ENCODE results near the gene RDH5.

RDH5 gene

DNA sequence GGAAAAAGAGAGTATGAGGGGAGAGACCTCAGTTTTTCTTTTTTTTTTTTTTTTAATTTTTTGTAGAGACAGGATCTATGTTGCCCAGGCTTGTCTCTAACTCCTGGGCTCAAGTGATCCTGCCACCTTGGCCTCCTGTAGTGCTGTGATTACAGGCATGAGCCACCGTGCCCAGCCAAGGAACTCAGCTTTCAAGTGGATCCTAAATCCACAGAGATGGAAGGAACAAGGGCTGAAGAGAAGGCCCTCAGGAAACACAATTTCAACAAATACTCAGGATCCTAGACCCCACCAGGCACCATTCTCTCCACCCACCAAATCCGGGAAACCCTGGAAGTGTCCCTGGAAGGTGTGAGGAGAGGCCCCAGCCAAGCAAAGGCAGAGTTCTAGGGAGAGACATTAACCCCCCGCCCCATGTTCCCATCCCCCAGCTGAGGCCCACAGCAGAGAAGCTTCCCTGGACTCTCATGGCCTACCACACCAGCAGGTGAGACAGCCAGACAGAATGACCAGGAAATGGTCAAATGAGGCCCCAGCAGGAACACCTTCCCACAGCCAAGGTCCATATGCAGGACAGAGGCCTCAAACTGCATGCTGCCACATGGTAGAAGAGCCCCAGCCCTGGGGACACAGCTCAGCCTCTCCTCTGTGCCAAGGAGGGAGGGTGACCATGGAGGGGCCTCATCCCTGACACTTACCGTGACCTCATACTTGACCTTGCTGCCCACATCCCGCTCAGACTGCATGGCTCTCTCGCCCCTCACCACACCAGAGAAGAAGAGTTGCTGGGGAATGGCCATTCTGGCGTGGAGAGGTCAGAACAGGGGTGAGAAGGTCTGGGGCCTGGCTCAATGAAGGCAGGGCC, 26.6 kb upstream of the RDH5 start:
- TF ChIP-seq, protein P1, sequence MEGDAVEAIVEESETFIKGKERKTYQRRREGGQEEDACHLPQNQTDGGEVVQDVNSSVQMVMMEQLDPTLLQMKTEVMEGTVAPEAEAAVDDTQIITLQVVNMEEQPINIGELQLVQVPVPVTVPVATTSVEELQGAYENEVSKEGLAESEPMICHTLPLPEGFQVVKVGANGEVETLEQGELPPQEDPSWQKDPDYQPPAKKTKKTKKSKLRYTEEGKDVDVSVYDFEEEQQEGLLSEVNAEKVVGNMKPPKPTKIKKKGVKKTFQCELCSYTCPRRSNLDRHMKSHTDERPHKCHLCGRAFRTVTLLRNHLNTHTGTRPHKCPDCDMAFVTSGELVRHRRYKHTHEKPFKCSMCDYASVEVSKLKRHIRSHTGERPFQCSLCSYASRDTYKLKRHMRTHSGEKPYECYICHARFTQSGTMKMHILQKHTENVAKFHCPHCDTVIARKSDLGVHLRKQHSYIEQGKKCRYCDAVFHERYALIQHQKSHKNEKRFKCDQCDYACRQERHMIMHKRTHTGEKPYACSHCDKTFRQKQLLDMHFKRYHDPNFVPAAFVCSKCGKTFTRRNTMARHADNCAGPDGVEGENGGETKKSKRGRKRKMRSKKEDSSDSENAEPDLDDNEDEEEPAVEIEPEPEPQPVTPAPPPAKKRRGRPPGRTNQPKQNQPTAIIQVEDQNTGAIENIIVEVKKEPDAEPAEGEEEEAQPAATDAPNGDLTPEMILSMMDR (IDR thresholded peaks at IDR 0.05; ENCODE audit: insufficient read depth, low read length, poor library complexity, severe bottlenecking) = no peak
- H3K27me3 ChIP-seq (replicated peaks; ENCODE audit: control insufficient read depth, insufficient read depth, low read length) = no peaks in the 10 kb centered on the region; the same call in 1 of the 2 replicates
- H3K36me3 ChIP-seq (ENCODE audit: control insufficient read depth, insufficient read depth, low read length) = no peaks in the 10 kb centered on the region
- no peak for DNase-seq (ENCODE audit: extremely low read depth, insufficient read length)
- no peak overlapping the region for H3K4me3 ChIP-seq (replicated peaks; ENCODE audit: low read depth, low read length)

DNA sequence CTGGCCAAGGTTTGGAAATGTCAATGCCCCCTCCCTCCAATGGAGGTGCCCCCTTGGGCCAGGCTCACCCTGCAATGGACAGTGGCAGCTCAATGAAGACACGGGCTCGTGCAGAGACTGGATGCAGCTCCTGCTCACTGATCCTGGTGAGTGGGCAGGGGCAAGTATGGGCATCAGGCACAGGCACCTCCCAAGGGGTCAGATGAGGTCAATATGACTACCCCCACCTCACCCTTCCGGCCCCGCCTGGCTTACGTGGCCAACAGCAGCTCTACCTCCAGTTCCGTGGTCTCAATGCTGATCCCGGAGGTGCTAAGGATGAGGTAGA, 26.0 kb upstream of the RDH5 start:
- H3K36me3 ChIP-seq (ENCODE audit: control insufficient read depth, insufficient read depth, low read length) = no peaks in the 10 kb centered on the region
- TF ChIP-seq, protein P1 (IDR thresholded peaks at IDR 0.05; ENCODE audit: insufficient read depth, low read length, poor library complexity, severe bottlenecking) = no peak
- no peak for DNase-seq (ENCODE audit: extremely low read depth, insufficient read length)
- H3K4me3 ChIP-seq (replicated peaks; ENCODE audit: low read depth, low read length) = no peak overlapping the region
- peaks cover 2% of the 10 kb centered on the region; the same call in 1 of the 2 replicates for H3K27me3 ChIP-seq (replicated peaks; ENCODE audit: control insufficient read depth, insufficient read depth, low read length)

DNA sequence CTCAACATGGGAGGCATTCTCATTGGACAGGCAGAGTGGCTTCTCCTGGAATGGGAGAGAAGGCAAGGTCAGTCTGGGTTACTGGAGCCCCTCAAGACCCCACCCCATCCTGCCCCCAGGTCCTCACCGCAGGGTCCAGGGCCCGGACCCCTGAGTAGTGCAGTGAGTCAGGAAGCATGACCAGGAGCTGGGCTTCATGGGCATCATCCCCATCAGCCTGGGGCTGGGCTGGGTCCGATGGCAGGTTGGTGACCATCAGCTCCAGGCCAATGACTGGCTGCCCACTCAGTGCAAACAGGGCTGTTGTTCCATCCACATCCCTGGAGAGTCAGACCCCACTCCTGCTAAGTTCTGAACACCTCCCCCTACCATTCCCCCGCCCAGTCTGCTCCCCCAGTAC, 25.5 kb upstream of the RDH5 start:
- Histone ChIP-seq H3K36me3 (ENCODE audit: control insufficient read depth, insufficient read depth, low read length) (no peaks in the 10 kb centered on the region), H3K27me3 (replicated peaks; ENCODE audit: control insufficient read depth, insufficient read depth, low read length) (peaks cover 2% of the 10 kb centered on the region; the same call in 1 of the 2 replicates), H3K4me3 (replicated peaks; ENCODE audit: low read depth, low read length) (no peak overlapping the region)
- TF ChIP-seq, protein P1 (IDR thresholded peaks at IDR 0.05; ENCODE audit: insufficient read depth, low read length, poor library complexity, severe bottlenecking) = no peak
- DNase-seq (ENCODE audit: extremely low read depth, insufficient read length) = no peak

DNA sequence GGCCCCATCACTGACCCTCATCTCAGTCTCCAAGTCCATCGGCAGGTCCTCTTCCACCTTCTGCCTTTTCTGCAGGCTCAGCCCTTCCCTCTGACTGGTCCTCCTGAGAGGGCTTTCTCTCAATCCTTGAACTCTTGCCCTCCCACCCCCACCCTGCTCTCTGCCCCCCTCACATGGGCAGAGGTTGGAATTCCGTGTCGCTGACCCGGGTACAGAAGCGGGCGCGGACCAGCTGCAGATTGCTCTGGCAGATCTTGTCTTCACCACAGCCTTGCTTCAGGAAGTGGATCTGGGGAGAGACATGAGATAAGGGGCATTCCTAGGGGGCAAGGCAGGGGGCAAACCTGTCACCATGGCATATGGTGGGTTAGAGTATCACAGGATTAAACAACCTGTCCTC, 24.8 kb upstream of the RDH5 start:
- Histone ChIP-seq H3K4me3 (replicated peaks; ENCODE audit: low read depth, low read length) (no peak overlapping the region), H3K27me3 (replicated peaks; ENCODE audit: control insufficient read depth, insufficient read depth, low read length) (peaks cover 2% of the 10 kb centered on the region; the same call in 1 of the 2 replicates), H3K36me3 (ENCODE audit: control insufficient read depth, insufficient read depth, low read length) (no peaks in the 10 kb centered on the region)
- DNase-seq (ENCODE audit: extremely low read depth, insufficient read length) = no peak
- TF ChIP-seq, protein P1 (IDR thresholded peaks at IDR 0.05; ENCODE audit: insufficient read depth, low read length, poor library complexity, severe bottlenecking) = no peak

DNA sequence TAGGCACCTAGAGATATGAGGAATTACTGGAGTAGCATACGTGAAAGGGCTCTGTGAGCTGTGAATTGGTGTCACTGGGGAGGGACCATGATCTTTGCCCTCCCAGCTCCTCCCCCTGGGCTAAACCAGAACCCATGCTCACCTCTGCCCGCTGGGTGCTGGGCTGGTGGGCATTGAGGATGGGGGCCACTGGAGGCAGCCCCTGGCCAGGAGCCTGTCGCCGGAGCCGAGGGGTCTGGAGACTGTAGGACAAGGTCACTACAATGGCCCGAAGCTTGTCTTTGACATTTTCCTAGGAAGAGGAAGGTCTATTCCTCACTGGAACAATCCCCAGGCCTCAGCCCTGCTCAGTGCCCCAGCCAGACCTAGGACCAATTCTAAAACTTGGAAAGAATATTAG, 24.1 kb upstream of the RDH5 start:
- Histone ChIP-seq H3K36me3 (ENCODE audit: control insufficient read depth, insufficient read depth, low read length) (no peaks in the 10 kb centered on the region), H3K4me3 (replicated peaks; ENCODE audit: low read depth, low read length) (no peak overlapping the region), H3K27me3 (replicated peaks; ENCODE audit: control insufficient read depth, insufficient read depth, low read length) (peaks cover 2% of the 10 kb centered on the region; the same call in 1 of the 2 replicates)
- no peak for DNase-seq (ENCODE audit: extremely low read depth, insufficient read length)
- TF ChIP-seq, protein P1 (IDR thresholded peaks at IDR 0.05; ENCODE audit: insufficient read depth, low read length, poor library complexity, severe bottlenecking) = no peak

Measured in GM06990 (cell line).